GM18505 (cell line): Measurements from ENCODE around the gene PELI2.

Experiments
- ATAC-seq: cut with Tn5 transposase; IDR thresholded peaks from one replicate; pipeline ENCODE4 v1.9.1; 2021; ENCODE audit not compliant: unreplicated experiment
- POLR2A ChIP-seq: IDR thresholded peaks from 4 replicates; pipeline ENCODE4 v1.6.1; 2011; ENCODE audit warnings: borderline replicate concordance; ENCODE audit not compliant: insufficient read depth, insufficient read length; ENCODE audit errors: extremely low read depth

PELI2 gene

DNA sequence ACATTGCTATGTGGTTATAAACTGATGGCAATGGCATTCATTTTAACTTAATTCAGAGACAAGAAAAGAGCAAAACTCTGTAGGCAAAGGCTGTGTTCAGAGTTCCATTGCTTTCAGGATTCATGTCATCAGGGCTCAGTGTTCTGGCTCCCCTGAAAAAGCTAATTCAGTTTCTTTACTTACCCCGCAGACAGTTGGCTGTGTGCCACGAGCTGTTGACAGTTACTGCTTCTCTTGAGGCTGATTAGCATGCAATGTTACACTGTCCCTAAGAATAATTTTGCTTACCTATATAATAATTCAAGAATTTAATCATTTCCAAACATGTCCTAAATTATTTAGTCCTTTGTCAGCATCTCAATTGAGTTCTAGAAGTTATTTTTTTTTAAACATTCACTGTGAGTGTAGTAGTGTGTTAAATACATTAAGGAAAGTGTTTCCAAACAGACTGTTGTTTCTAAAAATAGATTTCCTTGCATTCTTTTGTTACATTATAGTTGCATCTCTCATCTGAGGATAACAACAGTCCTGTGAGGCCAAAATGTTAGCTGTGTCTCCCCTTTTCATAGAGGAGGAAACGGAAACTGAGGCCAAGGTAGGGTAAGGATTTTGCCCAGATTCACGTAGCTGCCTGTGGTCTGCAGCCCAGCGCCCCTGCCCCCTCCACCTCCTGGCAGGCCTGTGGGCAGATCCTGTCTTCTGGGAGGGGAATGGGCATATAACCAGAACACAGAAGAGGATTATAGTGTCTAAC, 98.6 kb downstream of the PELI2 start:
- no peak for ATAC-seq
- no peak for TF ChIP-seq POLR2A

DNA sequence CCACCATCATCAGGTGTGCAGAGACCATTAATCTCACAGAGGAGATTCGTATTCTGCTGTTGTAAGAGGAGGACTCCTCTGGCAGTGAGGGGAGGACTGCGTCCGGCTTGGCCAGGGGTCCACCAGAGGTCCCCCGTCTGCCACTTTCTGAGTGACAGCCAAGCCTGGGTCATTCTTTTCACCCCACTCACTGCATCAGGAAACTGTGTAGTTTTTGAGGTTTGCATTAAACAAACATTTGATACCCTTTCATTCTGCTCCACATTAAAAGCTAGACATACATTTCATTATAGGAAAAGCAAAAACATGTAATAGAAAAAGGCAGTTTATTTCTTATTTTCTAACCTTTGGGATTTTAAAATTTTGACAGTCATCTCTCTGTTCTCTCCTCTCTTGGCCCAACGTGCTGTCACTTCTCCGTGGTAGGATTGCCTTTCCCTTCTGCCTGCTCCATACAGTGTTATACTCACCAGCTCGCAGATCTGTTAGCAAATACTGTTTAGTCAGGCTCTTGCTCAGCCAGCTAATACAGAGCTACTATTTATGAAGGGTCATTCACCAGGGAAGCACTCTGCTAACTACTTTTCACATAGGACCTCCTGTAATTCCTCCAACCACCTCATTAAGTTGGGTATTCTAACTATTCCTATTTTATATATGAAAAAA, 99.3 kb downstream of the PELI2 start:
- no peak for ATAC-seq
- TF ChIP-seq POLR2A, result no peak

DNA sequence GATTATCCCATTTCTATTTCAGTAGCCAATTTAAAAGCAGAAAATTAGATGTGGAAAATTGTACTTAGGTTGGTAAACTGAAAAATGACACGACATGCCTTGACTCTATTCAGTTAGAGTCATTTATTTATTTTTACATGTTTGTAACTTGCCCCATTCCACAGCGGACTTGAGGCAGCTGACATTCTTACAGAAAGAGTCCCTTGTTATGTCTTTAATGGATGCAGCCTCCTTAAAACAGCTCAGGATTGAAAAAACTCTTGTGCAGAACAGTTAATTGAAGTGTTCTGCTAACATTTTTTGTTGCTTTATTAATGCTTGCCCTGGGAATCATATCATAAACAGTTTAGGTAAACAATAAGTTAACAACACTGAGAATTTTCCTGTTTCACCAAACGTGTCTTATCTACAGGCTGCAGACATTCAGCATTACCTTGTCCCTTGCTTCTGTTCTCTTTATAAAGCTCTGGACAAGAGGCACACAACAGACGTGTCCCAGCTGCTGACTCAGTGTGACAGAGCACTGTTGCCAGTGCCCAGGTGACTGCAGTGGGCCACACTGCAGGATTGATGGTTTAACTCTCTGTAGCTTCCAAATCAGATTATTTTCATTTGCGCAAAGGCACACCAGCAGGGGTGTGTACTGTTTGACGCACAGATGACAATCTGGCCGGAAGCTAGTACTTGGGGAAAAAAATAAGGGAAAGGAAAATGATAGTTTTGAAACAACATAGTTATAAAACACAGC, 101.6 kb downstream of the PELI2 start:
- TF ChIP-seq POLR2A, result no peak
- ATAC-seq, result no peak

DNA sequence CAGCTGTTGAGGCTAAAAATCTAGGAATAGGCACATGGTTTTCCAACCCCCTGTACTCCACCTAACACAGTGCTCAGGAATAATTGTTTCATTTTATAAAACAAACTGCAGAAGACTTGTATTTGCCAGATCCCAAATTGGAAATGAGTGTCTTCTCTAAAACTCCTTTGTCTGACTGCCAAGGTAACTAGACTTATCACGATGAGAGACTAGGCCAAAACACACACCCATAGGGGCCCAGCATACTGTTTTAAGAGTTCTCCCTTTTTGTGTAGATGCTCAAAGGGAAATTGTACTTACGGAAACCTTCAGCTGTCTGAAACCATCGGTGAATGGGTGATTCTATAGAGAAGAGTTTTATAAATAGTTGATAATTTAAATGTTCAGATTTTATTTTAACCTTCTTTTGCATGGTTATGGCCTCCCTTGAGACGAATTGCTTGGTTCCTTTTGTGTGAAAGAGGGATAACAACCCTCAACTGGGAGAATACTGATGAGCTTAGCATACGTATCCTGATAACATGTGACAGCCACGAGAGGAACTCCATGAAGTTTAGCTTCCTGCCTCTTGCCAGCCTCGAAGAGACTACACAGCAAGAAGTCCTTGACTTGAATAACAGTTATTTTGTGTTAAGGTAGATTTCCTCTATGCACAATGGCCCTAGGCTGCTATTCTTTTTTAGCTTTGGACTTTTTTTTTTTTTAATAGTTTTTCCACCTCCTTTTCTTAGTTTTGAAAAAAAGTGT, 103.3 kb downstream of the PELI2 start:
- ATAC-seq, result no peak
- no peak for TF ChIP-seq POLR2A

DNA sequence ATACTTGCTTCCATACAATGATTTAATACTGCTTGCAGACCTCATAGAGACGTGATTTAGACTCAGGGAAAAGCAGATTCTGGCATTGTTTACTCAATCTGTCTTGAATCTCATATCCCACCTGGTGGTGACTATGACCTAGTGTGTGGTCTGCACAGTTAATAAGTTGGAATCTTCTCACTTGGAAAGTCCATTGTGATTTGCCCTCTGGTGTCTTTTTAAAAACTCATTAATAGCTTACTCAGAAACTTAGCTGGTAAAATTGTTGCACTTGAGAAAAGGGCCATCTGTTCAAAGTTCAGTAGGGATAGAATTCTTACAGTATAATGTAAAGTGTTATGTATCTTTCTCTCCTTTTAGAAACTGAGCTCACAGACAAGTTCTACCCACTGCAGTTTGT, 106.0 kb downstream of the PELI2 start:
- ATAC-seq, result no peak
- TF ChIP-seq POLR2A, result no peak

DNA sequence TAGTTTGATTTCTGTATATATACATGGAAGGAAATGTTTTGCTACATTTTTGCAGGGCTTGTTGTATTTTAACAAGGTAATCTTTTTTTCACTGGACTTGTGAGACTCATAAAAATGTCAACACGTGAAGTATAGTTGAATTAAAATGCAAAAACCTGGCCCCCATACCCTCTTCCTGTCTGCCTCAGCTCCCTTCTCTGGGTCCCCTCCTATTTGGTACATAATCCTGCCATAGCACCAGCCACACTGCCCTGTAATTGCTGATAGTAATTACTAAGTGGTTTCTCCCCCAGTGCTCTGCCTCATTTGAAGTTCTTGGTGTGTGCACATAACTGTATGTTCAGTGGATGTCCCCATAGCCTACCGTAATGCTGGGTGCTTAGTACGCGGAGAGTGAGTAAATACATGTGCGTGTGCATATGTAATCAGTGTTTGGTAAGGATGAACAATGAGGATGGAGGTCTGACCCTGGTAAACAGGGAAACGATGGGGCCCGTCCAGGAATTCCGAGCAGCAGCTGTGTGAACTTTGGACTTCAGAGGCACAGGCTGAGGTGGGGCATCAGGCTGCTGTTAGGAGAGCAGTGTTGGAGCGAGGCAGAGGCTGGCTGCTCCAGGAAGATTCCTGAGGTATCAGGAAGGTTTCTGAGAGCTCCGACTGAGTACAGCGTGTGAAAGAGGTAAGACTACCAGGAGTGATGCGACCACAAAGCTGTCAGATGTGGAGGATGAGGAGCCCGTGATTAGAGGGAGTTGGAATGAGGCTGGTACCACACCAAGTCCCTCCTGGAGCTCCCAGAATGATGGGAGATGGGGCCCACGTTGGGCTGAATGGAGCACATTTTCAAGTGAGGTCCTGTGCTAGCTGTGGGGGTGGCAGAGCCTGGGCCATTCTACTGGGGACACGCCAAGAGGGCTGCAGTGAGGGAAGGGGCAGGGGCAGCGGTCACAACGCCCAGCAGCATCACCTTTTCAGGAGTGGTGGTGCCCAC, 106.8 kb downstream of the PELI2 start:
- ATAC-seq, result no peak
- TF ChIP-seq POLR2A, result no peak

DNA sequence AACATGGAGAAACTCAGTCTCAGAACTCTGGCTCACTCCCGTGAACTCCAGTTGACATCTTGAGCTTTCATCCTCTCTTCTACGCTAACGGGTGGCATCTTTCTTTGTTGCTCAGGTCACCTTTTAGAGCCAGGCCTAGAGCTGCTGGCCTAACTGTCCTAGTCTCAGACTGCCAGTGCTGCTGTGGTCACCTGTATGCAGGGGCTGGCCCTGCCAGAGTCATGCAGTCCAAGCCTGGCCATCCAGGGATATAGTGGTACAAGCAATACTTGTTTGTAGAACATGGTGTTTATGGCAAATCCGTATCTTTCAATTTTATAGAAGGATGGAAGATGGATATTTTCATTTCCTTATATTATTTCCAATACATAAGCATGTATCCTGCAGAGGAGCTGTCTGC, 117.2 kb downstream of the PELI2 start:
- no peak for ATAC-seq
- TF ChIP-seq POLR2A, result no peak

DNA sequence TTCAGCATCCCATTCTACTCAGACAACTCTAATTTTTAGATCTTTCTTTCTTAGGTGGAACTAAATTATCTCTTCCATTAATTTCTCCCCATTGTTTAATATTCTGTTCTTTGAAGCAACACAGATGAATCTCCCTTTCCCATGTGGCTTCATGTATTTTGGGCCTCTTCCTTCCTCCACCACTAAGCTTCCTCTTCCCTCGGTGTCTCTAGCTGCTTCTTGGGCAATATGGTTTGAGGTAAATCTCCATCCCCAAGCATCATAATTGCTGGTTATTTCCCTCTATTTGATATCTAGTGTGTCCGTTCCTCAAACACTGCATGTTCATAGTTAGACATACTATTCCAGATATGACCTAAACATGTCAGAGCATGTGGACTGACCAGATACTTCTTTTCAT, 119.2 kb downstream of the PELI2 start:
- TF ChIP-seq POLR2A, result no peak
- ATAC-seq, result no peak

DNA sequence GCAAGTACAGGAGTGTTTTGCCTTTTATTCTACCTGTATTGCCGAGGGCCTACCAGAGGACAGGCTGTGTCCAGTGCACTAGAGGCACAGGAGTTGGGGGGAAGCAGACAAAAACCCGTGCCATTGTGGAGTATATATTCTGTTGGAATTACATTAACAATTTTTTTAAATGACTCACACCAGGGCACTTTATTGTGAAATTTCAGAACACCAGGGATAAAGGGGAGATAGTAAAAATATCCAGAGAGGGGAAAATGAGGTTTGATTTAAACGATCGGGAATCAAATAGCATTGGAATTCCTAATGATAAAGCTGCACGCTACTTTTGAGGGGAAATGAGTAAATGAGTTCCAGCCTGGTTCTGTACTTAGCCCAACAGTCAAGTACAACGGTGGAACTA, 123.2 kb downstream of the PELI2 start:
- ATAC-seq, result no peak
- no peak for TF ChIP-seq POLR2A

DNA sequence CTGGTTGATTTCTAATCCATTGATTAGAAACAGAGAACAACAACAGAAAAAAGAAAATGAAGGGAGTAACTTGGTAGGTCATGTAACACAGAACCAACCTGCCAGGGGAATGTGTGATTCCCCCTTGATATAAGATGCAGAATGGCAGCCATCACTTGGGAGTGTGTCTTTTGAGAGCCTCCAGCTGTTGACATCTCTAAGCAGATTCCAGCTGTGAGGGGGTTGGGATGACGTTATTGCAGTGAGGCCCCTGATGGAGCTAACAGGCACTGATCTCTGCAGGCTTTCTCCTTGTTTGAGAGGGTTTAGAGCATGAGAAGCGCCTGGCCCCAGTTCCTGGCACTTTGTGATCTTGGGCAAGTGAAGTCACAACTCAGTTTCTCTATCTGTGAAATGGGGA, 124.9 kb downstream of the PELI2 start:
- no peak for ATAC-seq
- TF ChIP-seq POLR2A, result no peak

DNA sequence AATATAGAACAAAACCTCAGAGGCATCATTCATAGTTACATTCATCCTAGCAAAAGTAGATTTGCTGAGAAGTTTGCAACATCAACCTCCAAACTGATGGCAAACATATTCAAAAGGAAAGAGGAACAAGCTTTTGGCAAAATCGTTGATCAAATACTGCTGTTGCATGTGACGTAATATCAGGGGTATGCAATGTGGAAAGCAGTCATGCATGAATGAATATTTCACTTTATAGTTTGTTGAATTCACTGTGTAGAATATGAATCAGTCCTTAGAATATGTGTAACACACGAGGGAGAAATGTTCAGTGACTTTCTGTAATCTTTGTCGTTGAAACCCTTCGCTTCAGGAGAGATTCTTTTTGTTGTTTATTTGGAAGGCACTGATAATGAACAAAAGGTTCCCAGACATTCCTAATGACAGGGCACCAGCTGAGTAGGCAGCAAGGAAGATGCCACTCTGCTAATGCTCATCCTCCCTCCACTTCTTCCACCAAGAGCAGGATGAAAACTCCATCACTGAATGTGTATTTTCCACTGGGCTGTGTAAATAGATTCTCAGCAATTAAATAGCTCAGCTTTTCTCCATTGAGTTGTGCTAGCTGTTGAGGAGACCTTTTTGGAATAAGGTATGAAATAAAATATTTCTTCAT, 126.1 kb downstream of the PELI2 start:
- no peak for TF ChIP-seq POLR2A
- ATAC-seq, result no peak
